ENCODE results near the gene COIL.
"Not testable (repeated sequence)": the region's sequence is repeated elsewhere in the genome, so short reads cannot be mapped to it uniquely, and the experiment has no call there.

The COIL gene, protein sequence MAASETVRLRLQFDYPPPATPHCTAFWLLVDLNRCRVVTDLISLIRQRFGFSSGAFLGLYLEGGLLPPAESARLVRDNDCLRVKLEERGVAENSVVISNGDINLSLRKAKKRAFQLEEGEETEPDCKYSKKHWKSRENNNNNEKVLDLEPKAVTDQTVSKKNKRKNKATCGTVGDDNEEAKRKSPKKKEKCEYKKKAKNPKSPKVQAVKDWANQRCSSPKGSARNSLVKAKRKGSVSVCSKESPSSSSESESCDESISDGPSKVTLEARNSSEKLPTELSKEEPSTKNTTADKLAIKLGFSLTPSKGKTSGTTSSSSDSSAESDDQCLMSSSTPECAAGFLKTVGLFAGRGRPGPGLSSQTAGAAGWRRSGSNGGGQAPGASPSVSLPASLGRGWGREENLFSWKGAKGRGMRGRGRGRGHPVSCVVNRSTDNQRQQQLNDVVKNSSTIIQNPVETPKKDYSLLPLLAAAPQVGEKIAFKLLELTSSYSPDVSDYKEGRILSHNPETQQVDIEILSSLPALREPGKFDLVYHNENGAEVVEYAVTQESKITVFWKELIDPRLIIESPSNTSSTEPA

DNA sequence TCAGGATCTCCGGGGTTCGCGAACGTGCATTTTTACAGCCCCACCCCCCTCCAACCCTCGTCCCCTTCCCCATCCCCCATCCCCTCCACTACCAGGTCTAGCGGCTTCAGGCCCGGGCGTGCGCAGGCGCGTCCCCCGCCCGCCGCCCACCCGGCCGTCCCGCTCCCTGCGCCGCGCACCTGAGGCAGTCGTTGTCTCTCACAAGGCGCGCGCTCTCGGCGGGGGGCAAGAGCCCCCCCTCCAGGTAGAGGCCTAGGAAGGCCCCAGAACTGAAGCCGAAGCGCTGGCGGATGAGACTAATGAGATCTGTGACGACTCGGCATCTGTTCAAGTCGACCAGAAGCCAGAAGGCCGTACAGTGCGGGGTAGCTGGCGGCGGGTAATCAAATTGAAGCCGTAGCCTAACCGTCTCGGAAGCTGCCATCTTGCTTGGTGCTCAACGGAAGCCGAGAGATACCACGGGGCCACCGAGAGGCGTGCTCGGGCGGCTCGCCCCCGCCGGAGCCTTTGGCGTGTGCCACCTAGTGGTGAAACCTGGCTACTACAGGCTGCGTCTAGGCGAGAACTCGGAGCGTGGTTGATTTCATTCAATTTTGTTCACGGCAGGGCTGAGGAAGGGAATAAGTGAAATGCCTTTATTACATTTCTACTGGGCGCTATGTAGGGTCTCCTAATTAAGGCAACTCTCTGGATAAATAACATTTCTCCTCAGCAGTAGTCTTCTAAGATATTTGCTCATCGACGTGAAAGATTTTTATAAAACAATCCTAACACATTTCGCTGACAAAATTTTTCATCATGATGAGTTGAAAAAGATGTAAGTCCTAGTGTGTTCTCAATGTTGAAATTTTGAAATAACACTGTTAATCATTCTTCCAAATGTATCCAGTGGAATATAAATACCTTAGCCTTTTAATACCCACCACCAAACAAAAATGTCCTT lies at the start of gene COIL:
COIL (minus strand) TSS at position 455 of the 943 bp plus-strand sequence; CDS start at position 424, 31 bp downstream.
- no peak for FAIRE-seq

GRCh38 chr17:57010487-57010886 lies 49.6 kb upstream of the COIL start:
- no peak for FAIRE-seq

DNA sequence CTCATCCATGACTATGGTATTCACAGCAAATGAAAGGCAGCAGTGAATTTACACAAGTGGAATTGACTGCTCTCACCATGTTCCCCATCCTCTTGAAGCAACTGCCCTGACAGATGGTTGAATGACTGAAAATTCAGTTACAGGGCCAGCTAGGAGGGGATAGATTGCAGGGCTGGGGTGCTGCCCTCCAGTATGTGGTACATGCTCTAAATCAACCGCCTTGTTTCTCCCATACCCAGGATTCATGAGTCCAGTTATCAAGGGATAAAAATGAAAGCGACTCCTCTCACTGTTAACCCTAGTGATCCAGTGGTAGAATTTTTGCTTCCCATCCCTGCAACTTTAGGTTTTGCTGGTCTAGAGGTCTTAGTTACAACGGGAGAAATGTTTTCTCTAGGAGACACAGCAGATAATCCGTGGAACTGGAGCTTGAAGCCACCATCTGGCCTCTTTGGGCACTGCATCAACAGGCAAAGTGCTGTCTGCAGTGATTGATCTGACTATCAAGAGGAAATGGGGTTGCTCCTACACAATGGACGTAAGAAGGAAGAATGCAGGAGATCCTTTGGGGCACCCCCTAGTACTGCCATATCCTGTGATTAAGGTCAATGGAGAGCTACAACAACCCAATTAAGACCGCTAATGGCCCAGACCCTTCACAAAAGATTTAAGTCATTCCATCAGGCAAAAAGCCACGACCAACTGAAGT lies 49.0 kb upstream of the COIL start:
- FAIRE-seq, result no peak

GRCh38 chr17:57008958-57009357 lies 48.1 kb upstream of the COIL start:
- FAIRE-seq, result no peak

DNA sequence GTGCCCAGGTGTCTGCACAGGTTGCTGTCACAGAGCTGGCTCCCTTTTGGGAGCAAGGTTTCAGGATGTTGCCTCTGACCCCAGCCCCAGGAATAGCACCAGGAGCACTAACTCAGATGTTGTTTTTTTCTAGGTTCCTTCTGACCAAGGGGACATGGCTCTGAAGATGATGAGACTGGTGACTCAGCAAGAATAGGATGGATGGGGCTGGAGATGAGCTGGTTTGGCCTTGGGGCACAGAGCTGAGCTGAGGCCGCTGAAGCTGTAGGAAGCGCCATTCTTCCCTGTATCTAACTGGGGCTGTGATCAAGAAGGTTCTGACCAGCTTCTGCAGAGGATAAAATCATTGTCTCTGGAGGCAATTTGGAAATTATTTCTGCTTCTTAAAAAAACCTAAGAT lies 45.2 kb upstream of the COIL start:
- no peak for FAIRE-seq

- no peak for FAIRE-seq
Measured at GRCh38 chr17:57004944-57005579, 44.2 kb upstream of the COIL start.

GRCh38 chr17:57002904-57003303 lies 42.1 kb upstream of the COIL start:
- FAIRE-seq, result no peak

DNA sequence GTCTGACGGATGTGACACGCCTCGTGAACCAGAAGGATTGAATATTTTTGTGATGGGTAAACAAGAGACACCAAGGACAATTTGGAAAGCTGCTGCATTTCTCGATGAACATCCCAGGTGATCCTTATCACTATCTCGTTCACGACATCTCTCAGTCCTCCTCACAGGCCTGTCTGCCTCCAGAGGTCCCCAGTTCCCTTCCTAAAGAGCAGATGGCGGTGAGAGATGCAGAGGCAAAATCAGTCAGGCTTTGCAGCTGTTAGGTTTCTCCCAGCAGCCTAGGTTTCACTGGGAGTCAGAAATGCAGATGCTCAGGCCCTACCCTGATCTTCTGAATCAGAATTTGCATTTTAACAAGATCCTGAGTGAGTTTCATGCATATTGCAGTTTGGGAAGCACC lies 40.7 kb upstream of the COIL start:
- FAIRE-seq, result no peak

- no peak for FAIRE-seq
Measured at GRCh38 chr17:56997313-56997712, 36.5 kb upstream of the COIL start.

DNA sequence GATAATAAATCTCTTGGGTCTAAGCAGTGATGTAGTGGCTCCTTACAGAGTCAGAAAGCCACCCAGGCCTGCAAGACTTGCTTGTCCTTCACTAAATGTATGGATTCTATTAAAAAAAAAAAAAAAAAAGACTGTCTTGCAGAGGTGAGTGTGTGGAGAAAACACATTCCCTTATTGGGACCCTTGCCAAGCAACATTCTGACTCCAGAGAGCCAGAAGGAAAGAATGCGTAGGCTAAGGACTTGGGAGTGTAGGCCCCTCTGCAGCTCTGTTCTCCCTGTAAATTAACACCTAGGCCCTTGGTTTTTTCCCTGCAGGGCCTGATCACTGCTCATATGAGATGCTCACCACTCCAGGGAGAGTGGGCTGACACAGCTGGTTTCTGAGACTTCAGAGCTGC lies 34.9 kb upstream of the COIL start:
- FAIRE-seq, result no peak

DNA sequence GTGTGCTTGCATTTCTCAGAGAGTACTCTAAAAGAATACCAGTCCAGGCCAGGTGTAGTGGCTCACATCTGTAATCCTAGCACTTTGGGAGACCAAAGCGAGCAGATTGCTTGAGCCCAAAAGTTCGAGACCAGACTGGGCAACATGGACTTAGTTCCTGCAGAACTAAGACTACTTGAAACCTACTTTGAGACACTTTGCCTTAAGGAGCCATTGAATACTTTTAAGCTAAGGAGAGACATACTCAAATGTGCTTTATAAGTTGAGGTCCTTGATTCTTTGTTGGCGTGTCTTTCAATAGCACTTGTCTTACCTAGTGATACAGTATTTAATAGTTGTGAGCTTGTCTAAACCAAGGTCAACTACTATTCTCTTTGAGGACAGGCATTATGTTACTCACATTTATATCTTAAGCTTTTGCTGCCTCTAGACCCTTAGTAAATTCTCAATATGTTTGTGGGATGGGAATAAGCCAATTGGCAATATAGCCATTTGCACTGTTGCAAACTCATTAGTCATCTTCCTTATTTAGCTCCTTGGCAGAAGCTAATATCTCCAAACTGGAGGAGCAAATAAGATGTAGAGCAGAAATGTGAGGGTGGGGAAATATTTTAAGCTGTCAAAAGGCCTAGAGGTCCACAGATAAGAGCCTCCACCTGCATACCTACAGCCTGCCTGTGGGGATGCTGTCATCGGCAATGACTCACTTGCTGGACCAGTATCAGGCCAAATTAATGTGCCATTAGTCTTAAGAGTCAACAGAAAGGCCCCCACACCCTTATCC lies 33.4 kb upstream of the COIL start:
- no peak for FAIRE-seq

DNA sequence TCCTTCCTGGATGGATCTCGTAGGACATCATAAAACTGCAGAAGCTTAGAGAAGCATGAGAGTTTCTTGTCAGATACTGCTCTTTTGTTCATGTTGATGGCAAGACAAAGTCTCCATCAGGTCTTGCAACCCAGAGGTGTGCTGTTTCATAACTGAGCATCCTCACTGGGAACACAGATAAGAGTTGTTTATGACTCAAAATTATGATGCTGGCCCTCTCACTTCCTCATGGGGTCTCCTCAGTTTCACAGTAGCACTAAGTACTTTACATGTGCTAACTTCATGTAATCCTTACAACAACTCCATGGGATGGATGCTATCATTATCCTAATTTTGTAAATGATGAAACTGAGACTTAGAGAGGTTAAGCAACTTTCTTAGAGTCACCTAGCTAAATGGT lies 31.5 kb upstream of the COIL start:
- FAIRE-seq, result no peak

- no peak for FAIRE-seq
Measured at GRCh38 chr17:56988901-56989572, 28.2 kb upstream of the COIL start.

- FAIRE-seq, result no peak
Measured at GRCh38 chr17:56987283-56987834, 26.5 kb upstream of the COIL start.

DNA sequence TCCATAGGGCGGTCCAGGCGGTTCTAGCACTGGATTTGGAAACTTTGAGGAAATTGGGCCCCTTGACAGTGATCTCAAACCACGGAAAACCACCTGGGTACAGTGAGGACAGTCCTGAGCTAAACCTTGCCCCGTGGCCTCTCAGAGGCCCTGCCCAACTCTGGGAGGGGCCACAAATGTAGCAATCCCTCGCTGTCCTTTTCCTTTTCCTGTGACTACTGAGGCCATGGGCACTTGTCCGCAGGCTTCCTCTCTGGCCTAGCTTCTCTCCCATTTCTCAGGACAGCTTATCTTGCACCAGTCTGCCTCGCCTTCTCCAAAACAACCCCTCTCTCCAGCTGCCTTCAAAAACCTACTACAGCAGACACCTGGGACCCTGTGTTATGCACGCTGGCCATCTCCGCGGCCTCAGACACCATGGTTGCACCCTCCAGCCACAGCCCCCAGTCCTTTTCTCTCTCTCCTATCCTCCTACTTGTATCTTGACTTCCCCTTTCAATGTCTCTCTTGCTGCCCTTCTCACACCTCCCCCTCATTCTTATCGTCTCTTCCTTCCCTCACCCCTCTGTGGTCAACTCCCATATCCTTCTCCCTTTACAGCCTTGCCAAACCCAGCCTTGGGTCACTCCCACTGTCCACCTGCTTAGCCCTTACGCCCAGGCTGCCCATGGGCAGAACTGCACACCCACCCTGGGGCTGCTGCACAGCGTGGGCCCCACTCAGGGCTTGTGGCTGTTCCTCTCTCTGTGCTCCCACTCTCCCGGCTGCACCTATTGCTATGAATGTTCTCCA lies 24.7 kb upstream of the COIL start:
- FAIRE-seq, result no peak

GRCh38 chr17:56983366-56983765 lies 22.5 kb upstream of the COIL start:
- no peak for FAIRE-seq

- no peak for FAIRE-seq
Measured at GRCh38 chr17:56982312-56982711, 21.5 kb upstream of the COIL start.

DNA sequence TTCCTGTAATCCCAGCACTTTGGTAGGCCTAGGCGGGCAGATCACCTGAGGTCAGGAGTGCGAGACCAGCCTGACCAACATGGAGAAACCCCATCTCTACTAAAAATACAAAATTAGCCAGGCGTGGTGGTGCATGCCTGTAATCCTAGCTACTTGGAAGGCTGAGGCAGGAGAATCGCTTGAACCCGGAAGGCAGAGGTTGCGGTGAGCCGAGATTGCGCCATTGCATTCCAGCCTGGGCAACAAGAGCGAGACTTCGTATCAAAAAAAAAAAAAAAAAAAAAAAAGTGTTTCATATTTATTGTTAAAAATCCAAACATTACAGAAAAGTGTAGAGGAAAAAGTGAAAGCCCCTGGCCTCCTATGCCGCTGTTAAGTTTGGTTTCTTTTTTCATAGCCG lies 19.7 kb upstream of the COIL start:
- FAIRE-seq, result not testable (repeated sequence)

DNA sequence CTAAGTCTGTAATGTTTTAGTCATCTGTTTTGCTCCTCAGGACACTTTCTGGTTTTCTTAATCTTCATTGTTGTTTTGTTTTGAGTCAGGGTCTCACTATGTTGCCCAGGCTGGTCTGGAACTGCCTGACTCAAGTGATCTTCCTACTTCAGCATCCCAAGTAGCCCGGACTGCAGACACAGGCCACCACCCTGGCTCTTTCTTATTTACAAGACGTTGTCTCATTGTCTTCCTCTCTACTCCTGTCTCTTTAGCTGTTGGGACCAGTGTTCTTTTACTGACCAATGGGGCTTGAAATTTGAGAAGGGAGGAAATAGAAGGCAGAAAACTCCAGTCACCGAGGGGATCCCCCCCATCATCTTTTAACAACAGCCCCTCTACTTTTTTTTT lies 18.2 kb upstream of the COIL start:
- FAIRE-seq, result no peak
